Colon (tissue), 2 donors: ENCODE results near the gene SLC22A5.
"Not testable (repeated sequence)": the region's sequence is repeated elsewhere in the genome, so short reads cannot be mapped to it uniquely, and the experiment has no call there.

Source experiments
- FAIRE-seq: peaks from 2 replicates; lab custom pipeline; 2012; peaks lifted over from hg19 to GRCh38; lab: Jason Lieb, UNC
- donor health status: control.
- donor health status: control.

SLC22A5 gene

DNA sequence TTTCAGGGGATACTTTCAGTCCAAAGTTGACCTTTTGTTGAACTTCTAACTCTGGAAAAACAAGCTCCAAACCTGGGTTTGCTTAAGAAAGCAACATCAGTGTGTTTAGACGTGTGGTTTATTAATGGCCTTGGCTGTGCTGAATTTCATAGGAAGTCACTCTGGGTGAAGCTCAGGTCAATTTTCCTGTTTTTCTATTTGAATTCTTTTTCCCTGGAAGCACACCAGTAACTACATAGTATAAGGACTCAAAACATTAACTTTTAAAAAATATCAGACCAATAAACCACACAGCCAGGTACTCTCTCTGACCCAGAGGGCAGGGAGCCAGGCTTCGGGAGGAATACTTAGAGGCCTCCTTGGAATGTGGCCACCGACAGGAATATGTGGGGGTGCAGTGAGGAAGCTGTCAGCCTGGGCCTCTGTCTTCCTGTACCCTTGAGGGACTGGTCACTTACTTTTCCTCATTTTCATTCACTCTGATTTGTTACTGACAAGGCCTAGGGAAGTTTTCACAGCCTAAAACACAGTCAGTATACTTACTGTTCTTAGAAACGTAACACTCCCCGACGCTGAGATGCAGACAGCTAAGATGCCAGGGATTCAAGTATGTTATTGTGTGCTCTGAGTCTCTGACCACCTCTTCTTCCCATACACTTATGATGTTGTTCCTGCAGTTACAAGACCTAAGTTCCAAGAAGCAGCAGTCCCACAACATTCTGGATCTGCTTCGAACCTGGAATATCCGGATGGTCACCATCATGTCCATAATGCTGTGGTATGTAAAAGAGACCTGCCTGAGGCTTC, 18.9 kb downstream of the SLC22A5 start:
- FAIRE-seq: no peak

DNA sequence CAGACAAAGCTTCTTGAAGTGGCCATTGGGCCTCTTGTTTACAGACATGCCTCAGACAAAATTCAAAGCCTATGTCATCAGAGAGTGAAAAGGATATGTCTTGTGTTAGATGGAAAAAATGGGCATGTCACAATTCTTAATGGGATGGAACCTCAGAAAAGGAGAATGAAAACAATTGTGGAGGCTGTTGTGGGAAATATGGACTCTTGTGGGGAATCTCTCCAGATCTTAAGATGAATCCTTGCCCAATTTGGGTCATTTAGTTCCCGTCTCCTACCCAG, 19.5 kb downstream of the SLC22A5 start:
- FAIRE-seq: no peak

DNA sequence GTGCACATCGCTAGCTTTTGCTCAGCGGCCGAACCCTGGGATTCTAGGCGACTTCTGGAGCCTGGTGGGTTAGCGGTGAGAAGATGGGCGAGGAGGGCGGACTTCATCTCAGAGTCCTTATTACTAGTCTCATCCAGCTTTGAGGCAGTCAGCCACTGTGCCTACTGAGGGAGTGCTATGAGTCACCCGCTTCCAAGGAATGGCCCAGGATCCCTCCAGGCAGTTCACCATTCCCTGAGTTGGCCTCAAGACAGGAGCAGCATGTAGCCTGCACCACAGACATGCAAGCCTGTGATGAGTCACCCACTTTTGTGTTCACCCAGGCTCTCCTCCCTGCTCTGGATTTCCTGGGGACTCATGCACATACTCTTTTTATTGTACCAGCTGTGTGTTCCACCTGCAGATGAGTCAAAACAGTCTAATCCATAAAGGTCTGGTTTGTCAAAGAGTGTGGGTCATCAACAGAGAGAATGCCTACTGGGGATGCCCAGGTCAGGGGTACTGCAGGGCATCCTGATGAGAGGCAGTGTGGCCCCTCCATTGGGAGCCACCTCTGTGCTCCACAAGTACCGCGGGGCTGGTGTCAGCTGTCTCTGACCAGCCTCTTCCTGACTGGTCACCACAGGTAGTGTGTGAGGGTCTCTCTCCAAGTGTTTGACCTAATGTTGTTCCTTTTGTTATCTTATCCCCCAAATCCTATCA, 20.2 kb downstream of the SLC22A5 start:
- no peak for FAIRE-seq

DNA sequence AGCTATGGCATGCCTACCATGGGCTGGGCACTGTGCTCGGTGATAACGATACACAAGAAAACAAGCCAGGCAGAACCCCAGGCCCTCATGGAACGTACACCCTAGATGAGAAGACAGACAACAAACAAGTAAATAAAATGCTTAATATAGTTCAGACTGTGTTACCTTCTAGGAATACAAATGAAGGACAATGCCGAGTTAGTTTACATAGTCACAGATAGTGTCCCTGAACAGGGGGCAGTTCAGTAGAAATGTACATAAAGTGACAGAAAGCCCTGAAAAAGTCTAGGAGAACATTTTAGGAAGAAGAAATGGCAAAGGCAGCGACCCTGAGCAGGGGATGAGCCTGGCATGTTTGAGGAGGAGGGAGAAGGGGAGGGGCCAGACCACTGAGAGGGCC, 21.7 kb downstream of the SLC22A5 start:
- no peak for FAIRE-seq

DNA sequence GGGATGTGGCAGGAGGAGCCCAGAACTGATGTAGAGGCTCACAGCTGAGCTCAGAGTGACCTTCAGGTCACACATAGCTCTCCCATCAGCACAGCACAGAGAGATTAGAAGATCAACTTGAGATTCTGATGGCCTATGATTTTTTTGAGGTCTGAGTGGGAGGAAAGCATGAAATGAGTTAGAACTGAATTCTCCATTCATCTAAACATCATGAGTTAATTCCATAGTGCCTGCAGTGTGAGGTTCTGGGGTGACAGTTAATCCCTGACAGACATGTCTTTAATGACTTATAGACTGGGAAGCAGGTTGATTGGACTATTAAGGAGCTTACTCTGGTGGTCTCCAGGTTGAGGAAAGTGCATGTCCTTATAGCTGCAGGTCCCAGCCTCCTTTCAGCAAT, 22.4 kb downstream of the SLC22A5 start:
- FAIRE-seq: no peak

DNA sequence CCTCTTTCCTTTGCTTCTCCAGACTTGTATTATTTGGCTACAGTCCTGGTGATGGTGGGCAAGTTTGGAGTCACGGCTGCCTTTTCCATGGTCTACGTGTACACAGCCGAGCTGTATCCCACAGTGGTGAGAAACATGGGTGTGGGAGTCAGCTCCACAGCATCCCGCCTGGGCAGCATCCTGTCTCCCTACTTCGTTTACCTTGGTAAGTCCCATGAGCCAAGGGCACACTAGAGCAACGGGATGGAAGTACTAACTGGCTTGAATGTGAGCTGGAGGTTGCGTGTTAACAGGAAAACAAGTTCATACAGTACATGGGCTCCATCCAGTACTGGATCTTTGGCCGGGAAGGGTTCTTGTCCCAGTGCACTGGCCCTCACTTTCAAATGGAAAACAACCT, 22.9 kb downstream of the SLC22A5 start:
- FAIRE-seq: no peak

DNA sequence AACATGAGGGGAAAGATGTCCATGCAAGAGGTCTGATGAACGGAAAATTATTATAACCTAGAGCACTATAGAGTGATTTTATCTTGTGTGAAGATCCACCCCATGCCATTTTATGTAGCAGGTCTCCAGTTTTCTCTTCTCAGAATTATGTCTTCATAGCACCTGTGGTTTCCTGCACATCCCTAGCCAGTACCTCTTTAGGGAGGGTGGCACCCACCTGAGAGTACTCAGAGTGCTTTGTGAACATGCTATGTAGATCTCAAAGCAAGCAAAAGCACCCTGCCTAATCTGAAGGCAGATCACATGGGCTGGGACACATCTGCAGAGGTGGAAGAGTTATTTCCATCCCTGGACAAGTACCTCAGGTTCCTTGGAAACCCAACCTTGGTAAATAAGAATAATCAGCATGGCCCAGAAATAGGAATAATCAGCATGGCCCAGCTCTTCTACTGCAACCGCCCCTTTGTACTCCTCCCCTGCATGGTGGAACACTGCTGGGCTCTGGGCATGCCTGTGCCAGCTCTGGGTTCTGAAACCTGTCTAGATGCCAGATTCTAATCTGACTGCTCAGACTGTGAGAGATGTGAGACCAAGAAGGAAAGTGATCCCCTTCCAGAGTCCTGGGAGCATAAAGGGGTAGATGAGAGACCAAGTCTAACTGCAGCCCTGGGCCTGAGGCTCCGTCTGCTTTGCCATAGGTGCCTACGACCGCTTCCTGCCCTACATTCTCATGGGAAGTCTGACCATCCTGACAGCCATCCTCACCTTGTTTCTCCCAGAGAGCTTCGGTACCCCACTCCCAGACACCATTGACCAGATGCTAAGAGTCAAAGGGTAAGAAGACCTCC, 23.7 kb downstream of the SLC22A5 start:
- FAIRE-seq: no peak

DNA sequence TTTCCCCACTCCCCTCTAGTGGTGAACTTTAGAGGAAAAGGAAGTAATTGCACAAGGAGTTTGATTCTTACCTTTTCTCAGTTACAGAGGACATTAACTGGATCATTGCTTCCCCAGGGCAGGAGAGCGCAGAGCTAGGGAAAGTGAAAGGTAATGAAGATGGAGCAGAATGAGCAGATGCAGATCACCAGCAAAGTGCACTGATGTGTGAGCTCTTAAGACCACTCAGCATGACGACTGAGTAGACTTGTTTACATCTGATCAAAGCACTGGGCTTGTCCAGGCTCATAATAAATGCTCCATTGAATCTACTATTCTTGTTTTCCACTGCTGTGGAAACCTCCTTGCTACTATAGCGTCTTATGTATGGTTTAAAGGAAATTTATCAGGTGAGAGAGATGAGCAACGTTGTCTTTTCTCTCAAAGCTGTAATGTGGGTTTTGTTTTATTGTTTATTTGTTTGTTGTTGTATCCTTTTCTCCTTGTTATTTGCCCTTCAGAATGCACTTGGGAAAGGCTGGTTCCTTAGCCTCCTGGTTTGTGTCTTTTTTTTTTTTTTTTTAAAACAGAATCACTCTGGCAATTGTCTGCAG, 25.3 kb downstream of the SLC22A5 start:
- no peak for FAIRE-seq

DNA sequence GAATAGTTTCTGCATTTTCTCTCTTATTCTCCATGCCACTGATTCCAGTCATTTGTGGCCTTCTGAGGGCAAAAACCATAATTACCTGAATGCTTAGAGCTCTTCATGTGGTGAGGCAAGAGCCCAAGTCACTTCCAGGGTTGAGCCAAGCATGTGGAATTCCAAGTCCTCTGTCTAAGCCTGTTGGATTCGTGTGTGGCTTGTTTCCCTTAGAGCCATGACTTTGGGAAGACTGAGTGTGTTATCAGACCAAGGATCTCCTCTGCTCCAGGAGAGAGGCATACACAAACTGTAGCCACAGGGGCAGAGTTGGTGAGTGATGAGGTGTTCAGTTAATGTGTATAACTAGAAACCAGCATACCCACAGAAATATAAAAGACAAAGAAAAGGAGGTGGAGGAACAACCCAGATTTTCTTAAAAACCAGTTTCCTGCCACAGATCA, 27.1 kb downstream of the SLC22A5 start:
- no peak for FAIRE-seq

DNA sequence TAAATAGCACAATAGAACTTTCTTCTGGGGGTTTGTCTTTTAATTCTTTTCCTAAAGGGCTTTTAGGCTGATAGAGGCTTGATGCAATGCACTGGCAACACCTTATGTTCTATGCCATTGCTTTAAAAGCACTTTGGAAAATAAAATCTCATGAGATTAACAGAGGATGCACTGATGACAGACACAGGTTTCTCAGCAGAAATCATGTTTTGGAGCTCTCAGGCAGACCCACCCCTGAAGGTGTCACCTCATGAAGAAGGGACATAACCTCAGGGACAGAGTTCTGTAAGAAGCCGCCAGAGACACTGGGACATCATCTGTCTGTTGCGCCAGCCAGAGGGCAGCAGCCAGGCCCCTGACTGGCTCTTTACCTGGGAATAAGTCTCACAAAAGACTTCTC, 27.7 kb downstream of the SLC22A5 start:
- no peak for FAIRE-seq

DNA sequence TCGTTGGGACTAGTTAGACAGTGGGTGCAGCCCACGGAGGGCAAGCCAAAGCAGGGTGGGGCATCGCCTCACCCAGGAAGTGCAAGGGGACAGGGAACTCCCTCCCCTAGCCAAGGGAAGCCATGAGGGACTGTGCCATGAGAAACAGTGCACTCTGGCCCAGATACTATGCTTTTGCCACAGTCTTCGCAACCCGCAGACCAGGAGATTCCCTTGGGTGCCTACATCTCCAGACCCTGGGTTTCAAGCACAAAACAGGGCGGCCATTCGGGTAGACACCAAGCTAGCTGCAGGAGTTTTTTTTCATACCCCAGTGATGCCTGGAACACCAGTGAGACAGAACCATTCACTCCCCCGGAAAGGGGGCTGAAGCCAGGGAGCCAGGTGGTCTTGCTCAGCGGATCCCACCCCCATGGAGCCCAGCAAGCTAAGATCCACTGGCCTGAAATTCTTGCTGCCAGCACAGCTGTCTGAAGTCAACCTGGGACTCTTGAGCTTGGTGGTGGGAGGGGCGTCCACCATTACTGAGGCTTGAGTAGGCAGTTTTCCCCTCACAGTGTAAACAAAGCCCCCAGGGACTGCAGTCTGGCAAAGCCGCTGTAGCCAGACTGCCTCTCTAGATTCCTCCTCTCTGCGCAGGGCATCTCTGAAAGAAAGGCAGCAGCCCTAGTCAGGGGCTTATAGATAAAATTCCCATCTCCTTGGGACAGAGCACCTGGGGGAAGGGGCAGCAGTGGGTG, 28.6 kb downstream of the SLC22A5 start:
- FAIRE-seq: not testable (repeated sequence)

DNA sequence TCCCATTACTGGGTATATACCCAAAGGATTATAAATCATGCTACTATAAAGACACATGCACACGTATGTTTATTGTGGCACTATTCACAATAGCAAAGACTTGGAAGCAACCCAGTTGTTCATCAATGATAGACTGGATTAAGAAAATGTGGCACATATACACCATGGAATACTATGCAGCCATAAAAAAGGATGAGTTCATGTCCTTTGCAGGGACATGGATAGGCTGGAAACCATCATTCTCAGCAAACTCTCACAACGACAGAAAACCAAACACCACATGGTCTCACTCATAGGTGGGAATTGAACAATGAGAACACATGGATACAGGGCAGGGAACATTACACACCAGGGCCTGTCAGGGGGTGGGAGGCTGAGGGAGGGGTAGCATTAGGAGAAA, 34.5 kb downstream of the SLC22A5 start:
- not testable (repeated sequence) for FAIRE-seq

DNA sequence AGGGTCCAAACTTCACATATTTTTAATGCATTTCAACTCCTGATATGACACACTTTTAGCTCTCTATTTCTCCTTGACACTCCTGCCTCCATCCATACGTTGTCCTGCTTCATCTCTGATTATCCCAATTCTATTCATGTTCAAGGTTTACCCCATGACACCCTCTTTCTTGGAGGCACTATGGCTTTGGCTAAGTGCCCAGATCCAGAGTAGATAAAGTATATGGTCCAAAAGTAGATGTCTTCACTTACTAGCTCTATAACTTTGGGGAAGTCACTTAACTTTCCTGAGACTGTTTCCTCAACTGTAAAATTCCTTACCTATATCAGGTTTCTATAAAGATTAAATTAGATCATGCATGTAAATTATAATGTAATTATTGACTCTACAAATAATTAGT, 36.1 kb downstream of the SLC22A5 start:
- FAIRE-seq: no peak

DNA sequence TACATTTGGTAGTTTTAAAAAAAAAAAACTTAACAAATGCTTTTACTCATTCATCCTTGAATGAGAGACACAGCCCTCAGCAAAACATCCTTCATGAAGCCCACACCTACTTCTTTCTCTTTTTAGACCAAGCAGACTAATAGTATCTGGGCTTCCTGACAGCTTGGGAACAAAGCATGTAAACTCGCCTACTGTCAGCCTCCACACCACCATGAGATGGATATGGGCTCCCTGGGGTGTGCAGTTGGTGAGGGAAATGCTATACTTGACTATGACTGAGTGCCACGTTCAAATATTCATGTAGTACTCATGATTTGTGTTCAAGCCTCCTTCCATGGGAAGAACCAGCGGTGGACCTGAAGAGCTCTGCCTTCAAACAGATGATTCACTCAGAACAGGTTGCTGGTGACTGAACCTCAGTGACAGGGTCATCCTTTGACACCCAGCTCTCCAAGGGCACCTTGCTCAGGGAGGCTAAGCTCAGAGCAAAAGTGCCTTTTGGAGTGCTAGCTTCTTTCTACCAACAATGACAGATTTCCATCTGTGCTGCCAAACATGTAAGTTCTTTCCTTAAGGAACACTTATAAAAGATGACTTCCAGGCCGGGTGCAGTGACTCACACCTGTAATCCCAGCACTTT, 36.8 kb downstream of the SLC22A5 start:
- FAIRE-seq: no peak

DNA sequence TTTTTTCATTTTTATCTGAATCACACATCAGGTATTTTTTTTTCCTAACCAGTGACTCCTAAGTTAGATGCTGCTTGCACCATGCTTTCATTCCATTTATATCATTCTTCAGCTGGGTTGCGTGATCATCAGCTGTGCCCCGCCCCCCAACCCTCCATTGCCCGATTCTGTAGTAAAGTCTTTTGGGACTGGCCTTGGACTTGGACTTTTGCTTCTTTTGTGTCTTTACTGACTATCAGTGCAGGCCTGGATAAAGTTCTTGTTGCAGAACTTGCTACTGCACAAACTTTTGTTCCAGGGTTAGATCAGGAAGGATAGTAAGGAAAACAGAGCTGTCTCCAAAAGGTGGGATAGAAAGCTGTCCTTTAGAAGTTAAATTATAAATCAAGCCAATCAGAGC, 38.5 kb downstream of the SLC22A5 start:
- FAIRE-seq: no peak

DNA sequence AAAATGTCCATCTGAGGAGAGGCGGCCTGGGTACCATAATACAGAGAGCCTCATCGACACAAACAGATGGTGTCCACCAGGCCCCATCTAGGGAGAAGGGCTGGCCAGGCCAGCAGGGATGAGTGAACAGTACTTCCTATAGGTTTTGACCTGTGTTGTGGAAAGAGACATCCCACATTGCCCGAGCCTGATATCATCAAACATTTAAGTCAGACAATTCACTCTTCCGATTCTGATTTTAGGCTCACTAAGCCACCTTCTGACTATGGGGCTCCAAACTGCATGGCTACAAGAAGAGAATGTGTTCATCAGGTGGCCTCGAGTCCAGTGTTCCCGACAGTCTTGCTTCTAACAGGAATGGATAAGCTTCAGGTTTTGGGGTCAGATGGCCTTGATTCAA, 38.9 kb downstream of the SLC22A5 start:
- FAIRE-seq: no peak

DNA sequence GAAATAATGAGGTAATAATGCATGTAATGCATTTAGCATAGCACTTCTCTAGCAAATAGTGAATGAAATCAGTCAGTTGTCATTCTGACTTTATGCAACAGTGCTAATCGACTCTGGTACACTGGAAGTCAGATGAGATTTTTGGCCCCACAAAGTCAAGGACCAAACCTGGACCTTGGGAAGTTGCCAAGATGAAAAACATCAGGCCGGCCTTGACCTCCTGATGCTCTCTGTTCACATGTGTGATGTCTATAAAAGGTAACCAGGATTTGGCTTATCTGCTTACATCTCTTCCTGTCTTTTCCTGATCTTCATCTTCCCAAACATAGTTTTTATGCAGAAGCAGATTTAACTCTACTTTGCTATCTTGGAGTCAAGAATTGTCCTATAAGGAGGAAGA, 39.5 kb downstream of the SLC22A5 start:
- no peak for FAIRE-seq

DNA sequence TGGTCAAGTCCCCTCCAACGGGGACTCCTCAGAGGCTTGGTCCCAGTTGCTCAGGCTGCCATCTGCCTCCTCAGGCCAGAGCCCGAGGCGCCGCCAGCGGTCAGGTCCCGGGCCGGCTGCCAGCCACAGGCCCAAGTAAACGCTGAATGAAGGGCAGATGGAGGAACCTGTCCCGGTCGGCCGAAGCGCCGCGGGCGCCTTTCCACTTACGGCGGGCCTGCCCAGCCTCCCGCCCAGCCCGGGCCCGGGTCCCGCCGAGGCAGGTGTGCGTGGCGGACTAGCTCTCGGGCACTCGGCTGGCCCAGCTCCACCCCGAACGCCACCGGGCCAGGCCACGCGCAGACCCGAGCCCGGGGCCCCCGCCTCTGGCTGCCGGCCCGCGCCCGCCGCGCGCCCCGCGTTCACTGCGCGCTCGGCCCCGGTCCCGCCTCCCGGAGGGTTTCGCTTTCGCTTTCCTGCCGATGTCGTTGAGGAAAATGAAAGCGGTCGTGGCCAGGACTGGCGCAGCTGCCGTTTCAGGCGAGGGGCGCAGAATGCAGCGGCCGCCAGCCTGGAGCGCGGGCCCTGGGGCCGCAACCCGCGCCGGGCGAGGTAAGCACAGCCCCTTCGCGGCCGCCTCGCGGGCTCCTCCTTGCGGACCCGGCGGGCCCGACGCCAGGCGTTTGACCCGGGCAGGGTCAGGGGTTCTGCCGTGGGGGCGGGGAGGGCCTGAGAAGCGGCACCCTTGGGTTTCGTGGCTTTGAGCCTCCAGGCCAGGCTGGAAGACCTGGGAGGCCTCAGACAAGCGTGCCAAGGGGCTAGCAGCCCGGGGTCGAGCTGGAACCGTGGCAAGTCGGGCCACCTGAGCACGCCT, 41.2 kb downstream of the SLC22A5 start:
- no peak for FAIRE-seq

DNA sequence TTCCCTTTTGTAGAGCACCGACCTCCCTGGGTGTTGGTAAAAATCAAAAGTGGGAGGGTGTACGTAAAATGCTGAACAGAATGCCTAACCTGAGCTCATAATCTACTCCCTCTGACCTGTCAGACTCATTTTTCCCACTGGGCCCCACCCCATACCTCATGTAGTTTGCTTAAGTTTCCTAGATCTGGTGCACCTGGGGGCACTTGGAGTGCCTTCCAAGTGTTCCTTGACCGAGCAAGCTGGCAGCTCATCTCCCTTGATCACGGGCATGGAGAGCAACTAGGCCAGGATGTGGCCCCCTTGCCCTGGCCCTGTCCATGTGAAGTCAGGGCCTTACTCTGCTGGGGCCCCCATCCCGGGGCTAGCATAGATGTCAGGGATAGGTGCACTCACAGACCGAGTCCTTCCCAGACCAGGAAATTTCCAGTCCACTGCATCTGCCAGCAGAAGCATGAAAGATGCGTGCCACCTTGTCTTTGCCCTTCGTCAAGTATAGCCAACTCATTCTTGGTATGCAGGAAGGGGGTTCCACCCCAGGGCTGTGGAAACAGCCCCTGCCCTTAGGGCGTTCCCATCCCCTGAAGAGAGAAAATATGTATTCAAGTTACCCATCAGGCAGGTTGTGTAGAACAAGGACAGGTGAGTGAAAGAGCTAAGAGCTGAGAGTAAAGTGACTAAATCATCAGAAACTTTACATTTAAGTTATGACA, 41.9 kb downstream of the SLC22A5 start:
- no peak for FAIRE-seq

DNA sequence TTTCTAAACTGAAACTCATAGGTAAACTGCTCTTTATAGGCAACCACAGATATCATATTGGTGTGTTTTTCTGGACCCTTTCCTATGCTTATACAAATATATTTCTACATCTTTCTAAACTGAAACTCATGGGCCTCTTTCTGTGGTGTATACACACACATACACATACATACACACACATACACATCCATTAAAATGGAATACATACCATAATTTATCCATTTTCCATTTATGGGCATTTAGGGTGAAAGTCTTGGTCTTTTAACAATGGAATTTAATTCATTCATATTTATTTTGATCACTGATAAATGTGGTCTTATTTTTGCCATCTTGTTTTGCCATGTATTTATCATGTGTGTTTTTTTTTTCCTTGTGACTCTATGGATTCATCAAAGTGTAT, 44.1 kb downstream of the SLC22A5 start:
- FAIRE-seq: no peak
